Measurements from ENCODE around the gene GNA15.

The GNA15 gene

GRCh38 chr19:3108775-3109174 is 27.1 kb upstream of the GNA15 start:
- Histone ChIP-seq H3K4me3 (ENCODE audit: low read depth, low read length) (no peak overlapping the region), H3K9me3 (ENCODE audit: control insufficient read depth, insufficient read depth, low read depth, low read length) (no peaks in the 10 kb centered on the region), H3K36me3 (ENCODE audit: control insufficient read depth, insufficient read depth, low read length) (peaks cover 3% of the 10 kb centered on the region; the same call in 1 of the 2 replicates), H3K27me3 (ENCODE audit: control insufficient read depth, insufficient read depth, low read length) (no peaks in the 10 kb centered on the region), H3K27ac (ENCODE audit: low read depth, low read length) (no peak overlapping the region), H3K4me1 (ENCODE audit: control insufficient read depth, insufficient read depth, low read length) (0 out of 2 replicates have a peak, but pooled peaks cover 3% of the 10 kb centered on the region), H3K9ac (ENCODE audit: low read length) (no peak overlapping the region)

GRCh38 chr19:3109491-3109890 is 26.3 kb upstream of the GNA15 start:
- H3K27me3 ChIP-seq (ENCODE audit: control insufficient read depth, insufficient read depth, low read length), result no peaks in the 10 kb centered on the region
- H3K36me3 ChIP-seq (ENCODE audit: control insufficient read depth, insufficient read depth, low read length), result peaks cover 4% of the 10 kb centered on the region; the same call in 1 of the 2 replicates
- no peak overlapping the region for H3K4me3 ChIP-seq (ENCODE audit: low read depth, low read length)
- no peaks in the 10 kb centered on the region for H3K9me3 ChIP-seq (ENCODE audit: control insufficient read depth, insufficient read depth, low read depth, low read length)
- 0 out of 2 replicates have a peak, but pooled peaks cover 3% of the 10 kb centered on the region for H3K4me1 ChIP-seq (ENCODE audit: control insufficient read depth, insufficient read depth, low read length)
- no peak overlapping the region for H3K27ac ChIP-seq (ENCODE audit: low read depth, low read length)
- H3K9ac ChIP-seq (ENCODE audit: low read length), result no peak overlapping the region

- Histone ChIP-seq H3K27ac (ENCODE audit: low read depth, low read length) (no peak overlapping the region), H3K4me1 (ENCODE audit: control insufficient read depth, insufficient read depth, low read length) (0 out of 2 replicates have a peak, but pooled peaks cover 3% of the 10 kb centered on the region), H3K36me3 (ENCODE audit: control insufficient read depth, insufficient read depth, low read length) (peaks cover 8% of the 10 kb centered on the region; the same call in 1 of the 2 replicates), H3K4me3 (ENCODE audit: low read depth, low read length) (no peak overlapping the region), H3K9me3 (ENCODE audit: control insufficient read depth, insufficient read depth, low read depth, low read length) (no peaks in the 10 kb centered on the region), H3K27me3 (ENCODE audit: control insufficient read depth, insufficient read depth, low read length) (no peaks in the 10 kb centered on the region), H3K9ac (ENCODE audit: low read length) (no peak overlapping the region)
Measured at GRCh38 chr19:3110126-3110825, 25.6 kb upstream of the GNA15 start.

DNA sequence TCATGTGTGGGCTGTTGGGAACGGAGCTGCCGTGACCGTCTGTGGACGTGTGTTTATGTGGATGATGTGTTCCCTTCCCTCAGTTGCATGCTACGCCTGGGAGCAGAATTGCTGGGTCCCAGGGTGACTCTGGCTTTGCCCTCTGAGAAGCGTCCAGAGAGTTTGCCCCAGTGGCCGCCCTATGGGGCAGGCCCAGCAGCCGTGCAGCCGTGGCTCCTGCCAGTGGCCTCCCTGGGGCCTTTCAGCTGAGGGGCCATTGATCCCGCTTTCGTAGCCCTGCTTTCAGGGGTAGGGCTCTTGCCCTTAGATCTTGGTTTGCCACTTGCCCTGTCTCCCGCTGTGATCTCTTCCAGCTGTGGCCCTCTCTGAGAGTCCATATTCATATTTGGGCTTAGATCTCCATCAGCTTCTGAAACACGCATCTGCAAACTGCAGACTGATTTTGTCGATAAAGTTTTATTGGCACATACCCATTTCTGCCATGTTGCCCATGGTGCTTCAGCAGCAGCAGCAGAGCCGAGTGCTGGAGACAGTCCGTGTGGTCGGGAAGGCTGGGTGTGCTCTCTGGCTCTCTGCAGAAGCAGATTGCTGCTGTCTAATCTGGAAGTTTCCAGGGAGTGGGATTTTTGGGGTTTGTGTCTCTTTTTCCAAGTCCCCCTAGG is 24.1 kb upstream of the GNA15 start:
- Histone ChIP-seq H3K27ac (ENCODE audit: low read depth, low read length) (no peak overlapping the region), H3K4me3 (ENCODE audit: low read depth, low read length) (no peak overlapping the region), H3K4me1 (ENCODE audit: control insufficient read depth, insufficient read depth, low read length) (peaks cover 9% of the 10 kb centered on the region; the same call in 1 of the 2 replicates), H3K9me3 (ENCODE audit: control insufficient read depth, insufficient read depth, low read depth, low read length) (no peaks in the 10 kb centered on the region), H3K27me3 (ENCODE audit: control insufficient read depth, insufficient read depth, low read length) (no peaks in the 10 kb centered on the region), H3K9ac (ENCODE audit: low read length) (no peak overlapping the region), H3K36me3 (ENCODE audit: control insufficient read depth, insufficient read depth, low read length) (peaks cover 8% of the 10 kb centered on the region; the same call in 1 of the 2 replicates)

DNA sequence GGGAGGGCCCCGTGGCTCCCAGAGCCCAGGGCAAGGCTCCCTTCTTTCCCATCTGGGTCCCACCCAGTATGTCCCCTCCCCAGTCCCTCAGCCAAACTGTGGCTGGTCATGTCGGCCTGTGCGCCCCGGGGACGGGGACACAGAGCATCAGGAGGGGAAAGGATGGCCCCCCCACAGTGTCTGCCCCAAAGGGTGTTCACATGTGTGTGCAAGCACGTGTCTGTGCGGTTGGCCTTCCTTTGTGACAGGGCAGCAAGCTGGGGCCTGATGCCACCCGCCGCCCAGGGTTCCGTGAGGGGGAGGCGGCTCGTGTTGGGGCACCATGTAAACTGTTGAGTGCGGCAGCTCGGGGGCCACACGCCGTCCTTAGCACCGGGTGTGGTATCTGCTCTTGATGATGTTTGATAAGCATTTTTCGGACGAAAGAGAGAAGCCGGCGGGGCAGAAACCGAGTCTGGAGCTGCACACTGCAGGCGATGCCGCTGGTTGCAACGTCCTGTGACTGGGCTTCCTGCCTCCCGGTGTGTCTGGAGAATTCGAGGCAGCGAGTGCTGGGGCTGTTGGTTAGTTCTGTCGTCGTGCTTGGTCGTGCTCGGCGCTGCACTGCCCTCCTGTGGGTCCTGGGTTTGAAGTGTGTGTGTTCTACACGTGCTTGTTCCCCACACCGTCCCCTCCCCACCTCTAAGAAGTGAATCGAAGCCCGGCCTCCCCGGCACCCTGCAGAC is 23.3 kb upstream of the GNA15 start:
- Histone ChIP-seq H3K9ac (ENCODE audit: low read length) (no peak overlapping the region), H3K4me3 (ENCODE audit: low read depth, low read length) (no peak overlapping the region), H3K27ac (ENCODE audit: low read depth, low read length) (no peak overlapping the region)

GRCh38 chr19:3113100-3114017 is 22.5 kb upstream of the GNA15 start:
- no peaks in the 10 kb centered on the region for H3K9me3 ChIP-seq (ENCODE audit: control insufficient read depth, insufficient read depth, low read depth, low read length)
- H3K4me3 ChIP-seq (ENCODE audit: low read depth, low read length), result no peak overlapping the region
- H3K36me3 ChIP-seq (ENCODE audit: control insufficient read depth, insufficient read depth, low read length), result peaks cover 11% of the 10 kb centered on the region; the same call in 1 of the 2 replicates
- no peak overlapping the region for H3K27ac ChIP-seq (ENCODE audit: low read depth, low read length)
- H3K9ac ChIP-seq (ENCODE audit: low read length), result no peak overlapping the region
- peaks cover 9% of the 10 kb centered on the region; the same call in 1 of the 2 replicates for H3K4me1 ChIP-seq (ENCODE audit: control insufficient read depth, insufficient read depth, low read length)
- no peaks in the 10 kb centered on the region for H3K27me3 ChIP-seq (ENCODE audit: control insufficient read depth, insufficient read depth, low read length)

More for the DNA sequence above, 23.3 kb upstream of the GNA15 start:
- Histone ChIP-seq H3K9me3 (ENCODE audit: control insufficient read depth, insufficient read depth, low read depth, low read length) (no peaks in the 10 kb centered on the region), H3K27me3 (ENCODE audit: control insufficient read depth, insufficient read depth, low read length) (no peaks in the 10 kb centered on the region), H3K4me1 (ENCODE audit: control insufficient read depth, insufficient read depth, low read length) (peaks cover 9% of the 10 kb centered on the region; the same call in 1 of the 2 replicates), H3K36me3 (ENCODE audit: control insufficient read depth, insufficient read depth, low read length) (peaks cover 8% of the 10 kb centered on the region; the same call in 1 of the 2 replicates)

GRCh38 chr19:3114018-3114726 is 21.7 kb upstream of the GNA15 start:
- Histone ChIP-seq H3K27me3 (ENCODE audit: control insufficient read depth, insufficient read depth, low read length) (no peaks in the 10 kb centered on the region), H3K9me3 (ENCODE audit: control insufficient read depth, insufficient read depth, low read depth, low read length) (no peaks in the 10 kb centered on the region), H3K4me1 (ENCODE audit: control insufficient read depth, insufficient read depth, low read length) (peaks cover 9% of the 10 kb centered on the region; the same call in 1 of the 2 replicates)

DNA sequence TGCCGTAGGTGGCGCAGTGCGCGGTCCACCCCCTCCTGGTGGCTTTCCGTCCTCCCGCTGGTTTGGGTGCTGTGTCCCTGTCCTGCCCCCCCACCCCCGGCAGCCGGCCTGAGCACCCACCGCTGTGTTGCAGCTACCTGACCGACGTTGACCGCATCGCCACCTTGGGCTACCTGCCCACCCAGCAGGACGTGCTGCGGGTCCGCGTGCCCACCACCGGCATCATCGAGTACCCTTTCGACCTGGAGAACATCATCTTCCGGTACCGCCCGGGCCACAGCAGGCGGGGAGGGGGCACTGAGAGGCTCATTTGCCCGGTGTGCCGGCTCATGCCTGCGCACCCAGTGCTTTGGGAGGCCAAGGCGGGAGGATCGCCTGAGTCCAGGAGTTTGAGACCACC is 21.0 kb upstream of the GNA15 start:
- Histone ChIP-seq H3K36me3 (ENCODE audit: control insufficient read depth, insufficient read depth, low read length) (peaks cover 12% of the 10 kb centered on the region; the same call in 1 of the 2 replicates), H3K27me3 (ENCODE audit: control insufficient read depth, insufficient read depth, low read length) (no peaks in the 10 kb centered on the region), H3K4me1 (ENCODE audit: control insufficient read depth, insufficient read depth, low read length) (peaks cover 9% of the 10 kb centered on the region; the same call in 1 of the 2 replicates), H3K9ac (ENCODE audit: low read length) (no peak overlapping the region), H3K9me3 (ENCODE audit: control insufficient read depth, insufficient read depth, low read depth, low read length) (no peaks in the 10 kb centered on the region), H3K27ac (ENCODE audit: low read depth, low read length) (no peak overlapping the region), H3K4me3 (ENCODE audit: low read depth, low read length) (no peak overlapping the region)

More at GRCh38 chr19:3114018-3114726, 21.7 kb upstream of the GNA15 start:
- Histone ChIP-seq H3K36me3 (ENCODE audit: control insufficient read depth, insufficient read depth, low read length) (peaks cover 12% of the 10 kb centered on the region; the same call in 1 of the 2 replicates), H3K9ac (ENCODE audit: low read length) (no peak overlapping the region), H3K4me3 (ENCODE audit: low read depth, low read length) (no peak overlapping the region), H3K27ac (ENCODE audit: low read depth, low read length) (no peak overlapping the region)

GRCh38 chr19:3115411-3115810 is 20.4 kb upstream of the GNA15 start:
- Histone ChIP-seq H3K27me3 (ENCODE audit: control insufficient read depth, insufficient read depth, low read length) (no peaks in the 10 kb centered on the region), H3K27ac (ENCODE audit: low read depth, low read length) (no peak overlapping the region), H3K36me3 (ENCODE audit: control insufficient read depth, insufficient read depth, low read length) (peaks cover 12% of the 10 kb centered on the region; the same call in 1 of the 2 replicates), H3K9me3 (ENCODE audit: control insufficient read depth, insufficient read depth, low read depth, low read length) (no peaks in the 10 kb centered on the region), H3K4me1 (ENCODE audit: control insufficient read depth, insufficient read depth, low read length) (peaks cover 9% of the 10 kb centered on the region; the same call in 1 of the 2 replicates), H3K4me3 (ENCODE audit: low read depth, low read length) (no peak overlapping the region), H3K9ac (ENCODE audit: low read length) (no peak overlapping the region)
